Right ventricle myocardium inferior (tissue), 1 donor: ENCODE results near the gene PIGL. TPM values are rescaled to one million over a fixed set of nuclear protein-coding genes. Genes with fewer than 3 reads are reported as not detected.

ENCODE experiments used
- ATAC-seq: fragments of 200-7000 bp; cut with Tn5 transposase; one replicate; pipeline ENCODE4 v1.9.1; 2020; ENCODE audit warnings: mild to moderate bottlenecking, moderate library complexity
- DNase-seq: peaks from one replicate; pipeline ENCODE4 v3.0.0; 2021; ENCODE audit errors: missing footprints
- intact Hi-C: fragments of 100-400 bp; cut with DNase I; formaldehyde crosslinking; loops from one replicate; pipeline ENCODE4 v1.11.0; 2022
- total RNA-seq: library from RNA; stranded (reverse); fragmentation: NEBNext Ultra II Directional; extraction: Animal tissue kit (Norgen Biotek cat#: 25700); gene quantifications from one replicate; pipeline ENCODE4 v1.2.1, GENCODE V29; 2021
- donor health status: DM: no; HTN: yes; CAD: no; lungs with severe emphysema.

Gene PIGL
- total RNA-seq, 1 donor from 2014 or later: 5.4 TPM

DNA sequence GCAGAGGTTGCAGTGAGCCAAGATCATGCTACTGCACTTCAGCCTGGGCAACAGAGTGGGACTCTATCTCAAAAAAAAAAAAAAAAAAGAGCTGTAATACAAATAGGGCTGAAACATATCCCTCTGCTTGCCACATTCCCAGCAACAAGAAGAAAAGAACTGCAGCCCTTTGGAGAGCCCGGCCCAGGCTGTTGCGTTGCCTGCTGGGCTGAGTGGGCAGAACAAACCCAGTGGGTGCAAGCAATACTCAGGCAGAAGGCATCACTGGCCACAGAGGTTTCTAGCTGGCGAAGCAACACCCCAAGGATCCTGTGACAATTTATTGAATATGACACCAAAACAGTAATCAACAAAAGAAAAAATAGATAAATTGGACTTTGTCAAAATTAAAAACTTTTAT is 44.0 kb downstream of the PIGL start:
- ATAC-seq (no peak), DNase-seq (no peak)
- intact Hi-C loops: no loop called here

DNA sequence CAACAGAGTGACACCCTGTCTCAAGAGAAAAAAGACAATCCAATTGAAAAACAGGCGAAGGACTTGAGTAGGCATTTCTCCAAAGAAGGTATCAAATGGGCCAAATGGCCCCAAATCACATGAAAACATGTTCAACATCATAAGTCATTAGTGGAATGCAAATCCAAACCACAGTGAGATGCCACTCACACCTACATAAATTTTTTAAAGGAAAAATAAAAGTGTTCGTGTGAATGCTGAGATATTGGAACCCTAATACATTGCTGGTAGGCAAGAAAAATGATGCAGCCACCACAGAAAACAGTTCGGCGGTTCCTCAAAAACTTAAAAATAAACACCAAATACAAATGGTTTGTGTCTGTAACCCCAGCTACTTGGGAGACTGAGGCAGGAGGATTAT is 45.2 kb downstream of the PIGL start:
- no peak for DNase-seq
- no peak for ATAC-seq
- intact Hi-C loops: no loop called here

DNA sequence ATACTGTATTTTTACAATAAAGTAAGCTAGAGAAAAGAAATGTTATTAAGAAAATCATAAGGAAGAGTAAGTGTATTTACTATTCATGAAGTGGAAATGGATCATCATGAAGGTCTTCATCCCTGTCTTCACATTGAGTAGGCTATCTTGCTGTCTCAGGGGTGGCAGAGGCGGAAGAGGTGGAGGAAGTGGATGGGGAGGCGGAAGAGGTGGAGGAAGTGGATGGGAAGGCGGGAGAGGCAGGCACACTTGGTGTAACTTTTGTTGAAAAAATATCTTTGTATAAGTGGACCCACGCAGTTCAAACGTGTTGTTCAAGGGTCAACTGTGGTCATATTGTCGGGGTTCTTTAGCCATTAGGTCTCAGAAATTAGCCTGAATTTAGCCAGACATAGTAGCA is 50.2 kb downstream of the PIGL start:
- intact Hi-C loops: no loop called here
- no peak for DNase-seq
- ATAC-seq: no peak

DNA sequence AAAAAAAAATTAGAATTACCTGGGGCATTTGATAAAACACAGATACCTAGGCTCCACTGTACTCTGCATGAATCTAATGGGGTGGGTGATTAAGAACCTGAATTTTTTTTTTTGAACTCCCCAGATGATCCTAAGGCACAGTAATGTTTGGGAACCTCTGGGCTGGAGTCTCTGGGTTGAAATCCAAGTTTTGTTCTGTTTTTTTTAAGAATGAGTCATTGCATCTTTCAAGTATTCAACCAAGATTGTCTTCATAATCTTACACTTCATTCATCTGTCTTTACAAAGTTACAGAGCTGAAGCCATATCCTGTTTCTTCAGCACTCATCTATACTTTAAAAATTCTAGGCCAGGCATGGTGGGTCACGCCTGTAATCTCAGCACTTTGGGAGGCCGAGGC is 52.6 kb downstream of the PIGL start:
- intact Hi-C loops: no loop called here
- ATAC-seq: no peak

DNA sequence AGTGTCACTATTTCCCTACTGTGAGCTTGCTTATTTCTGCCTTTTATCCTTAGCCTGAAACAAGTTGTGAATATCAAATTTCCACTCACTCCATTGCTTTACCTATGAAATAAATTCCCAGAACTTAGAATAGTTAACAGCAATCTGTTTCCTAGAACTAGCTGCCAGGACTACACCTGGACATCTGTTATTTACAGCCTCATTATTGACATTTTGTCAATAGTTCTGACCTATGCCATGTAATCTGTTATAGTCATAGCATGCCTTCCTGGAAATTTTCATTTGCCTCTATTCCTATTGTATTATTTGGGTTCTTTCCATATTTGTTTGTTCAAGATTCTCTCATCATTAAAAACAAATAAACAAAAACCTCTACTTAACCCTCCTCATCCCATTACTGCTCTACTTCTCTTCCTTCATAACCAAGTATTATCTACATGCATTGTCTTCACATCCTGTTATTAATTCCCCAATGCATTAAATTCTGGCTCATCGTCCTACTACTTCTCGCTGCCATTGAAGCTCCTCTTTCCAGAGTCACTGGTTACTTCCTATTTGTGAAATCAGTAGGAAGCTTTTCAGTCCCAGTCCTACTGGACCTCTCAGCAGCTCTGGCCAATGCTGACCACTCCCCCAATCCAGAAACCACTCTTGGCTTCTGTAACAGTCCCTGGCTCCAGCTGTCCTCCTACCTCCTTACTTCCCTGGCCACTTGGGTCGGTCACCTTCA is 55.3 kb downstream of the PIGL start:
- intact Hi-C loops: no loop called here
- ATAC-seq (no peak), DNase-seq (no peak)

More for the DNA sequence above, 52.6 kb downstream of the PIGL start:
- no peak for DNase-seq

DNA sequence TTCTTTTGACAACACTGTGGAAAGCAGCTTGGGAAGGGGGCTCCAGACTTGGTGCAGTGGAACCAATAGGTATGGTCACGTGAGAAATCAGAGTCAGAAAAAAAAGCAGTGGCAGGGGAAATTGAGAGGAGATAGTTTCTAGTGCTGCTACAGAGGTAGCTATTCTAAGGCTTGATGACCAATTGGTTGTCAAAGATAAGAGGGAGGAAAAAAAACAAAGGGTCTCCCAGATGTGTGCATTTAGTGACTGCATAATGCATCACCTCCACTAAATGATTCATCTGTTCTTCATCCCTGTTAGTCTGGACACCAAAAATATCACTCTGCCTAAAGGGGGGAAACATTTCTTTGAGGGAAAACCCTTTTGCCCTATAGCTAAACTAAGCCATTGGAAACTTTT is 56.5 kb downstream of the PIGL start:
- DNase-seq (no peak), ATAC-seq (no peak)
- intact Hi-C loops: no loop called here

DNA sequence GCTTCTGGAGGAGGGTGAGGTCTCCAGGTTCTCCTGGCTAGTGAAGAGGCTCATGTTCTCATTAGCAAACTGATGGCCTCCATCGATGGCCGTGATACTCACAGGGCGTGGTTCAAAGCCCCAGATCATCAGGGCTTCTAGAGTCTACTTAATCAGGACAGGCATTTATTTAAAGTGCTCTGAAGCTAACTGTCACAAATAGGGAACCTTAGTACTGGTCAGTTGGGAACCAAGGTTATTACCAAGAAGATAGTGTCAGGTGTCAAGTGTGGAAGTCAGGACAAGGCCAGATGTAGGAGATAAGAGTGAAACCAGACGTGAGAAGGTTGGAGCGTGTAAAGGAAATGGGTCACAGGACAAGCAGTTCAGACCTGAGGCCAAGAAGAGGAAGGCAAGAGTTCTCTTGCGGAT is 56.9 kb downstream of the PIGL start:
- DNase-seq (no peak), ATAC-seq (no peak)
- intact Hi-C loops: no loop called here

DNA sequence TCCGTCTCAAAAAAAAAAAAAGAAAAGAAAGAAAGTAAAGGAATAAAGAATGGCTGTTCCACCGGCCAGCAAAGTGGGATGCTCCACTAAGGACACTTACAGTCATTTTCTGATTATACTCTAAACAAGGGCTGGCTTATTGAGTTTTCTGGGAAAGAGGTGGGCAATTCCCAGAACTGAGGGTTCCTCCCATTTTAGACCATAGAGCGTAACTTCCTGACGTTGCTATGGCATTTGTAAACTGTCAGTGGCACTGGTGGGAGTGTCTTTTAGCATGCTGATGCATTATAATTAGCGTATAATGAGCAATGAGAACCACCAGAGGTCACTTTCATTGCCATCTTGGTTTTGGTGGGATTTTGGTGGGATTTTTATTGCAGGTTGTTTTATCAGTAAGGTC is 58.0 kb downstream of the PIGL start:
- ATAC-seq: no peak
- no peak for DNase-seq
- intact Hi-C loops: no loop called here

DNA sequence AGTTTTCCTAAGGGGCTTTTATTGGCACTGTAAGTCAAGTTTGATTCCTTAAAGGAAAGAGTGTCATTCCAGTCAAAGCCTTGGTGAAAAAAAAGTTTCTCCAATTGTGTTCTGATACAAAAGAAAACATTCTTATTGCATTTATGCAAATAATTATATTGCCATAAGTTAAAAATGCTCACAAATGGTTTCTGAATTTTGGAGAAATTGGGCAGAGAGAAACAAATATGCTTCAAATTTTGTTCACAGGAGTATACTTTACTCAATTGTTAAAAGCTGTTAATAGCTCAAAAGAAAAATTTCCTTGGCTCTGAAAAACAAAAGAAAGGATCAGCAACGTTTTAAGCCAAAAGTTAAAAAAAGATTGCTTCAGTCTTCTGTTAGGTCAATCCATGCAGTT is 60.2 kb downstream of the PIGL start:
- DNase-seq (no peak), ATAC-seq (no peak)
- intact Hi-C loops: no loop called here

DNA sequence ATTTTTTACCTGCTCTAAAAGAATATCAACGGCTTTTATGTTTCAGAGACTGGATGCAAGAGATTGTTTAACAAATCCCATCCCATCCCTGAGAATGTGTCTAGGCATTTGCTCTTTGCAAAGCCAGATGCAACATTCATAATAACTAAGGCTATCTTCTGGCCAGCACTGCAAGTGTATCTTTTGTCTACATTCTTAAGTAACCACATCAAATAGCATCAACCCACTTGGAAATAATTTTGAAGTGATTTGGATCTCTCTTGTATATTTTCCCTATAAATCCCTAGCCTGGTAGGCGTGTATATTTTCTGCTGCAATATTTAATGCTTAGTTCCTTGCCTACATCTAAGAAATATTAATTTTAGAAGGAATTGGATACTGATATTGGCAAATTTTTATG is 64.3 kb downstream of the PIGL start:
- no peak for ATAC-seq
- no peak for DNase-seq
- intact Hi-C loops: no loop called here

DNA sequence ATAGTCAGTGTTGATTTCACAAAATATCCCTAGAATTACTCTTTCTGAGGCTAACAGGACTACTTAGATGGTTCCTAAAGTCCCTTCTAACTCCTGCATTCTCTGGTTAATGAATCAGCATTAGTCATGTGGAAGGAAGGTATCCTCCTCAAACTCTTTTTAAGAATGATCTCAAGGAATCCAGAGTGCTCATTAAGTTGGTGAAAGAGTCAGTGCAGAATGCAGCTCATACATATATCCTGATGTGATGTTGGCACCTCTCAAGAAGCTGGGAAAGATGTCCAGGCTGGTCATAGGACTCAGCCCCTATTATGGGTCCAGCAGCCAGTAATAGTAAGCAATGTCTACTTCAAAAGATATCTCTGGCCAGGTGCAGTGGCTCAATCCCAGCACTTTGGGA is 65.5 kb downstream of the PIGL start:
- no peak for DNase-seq
- intact Hi-C loops: no loop called here
- no peak for ATAC-seq

DNA sequence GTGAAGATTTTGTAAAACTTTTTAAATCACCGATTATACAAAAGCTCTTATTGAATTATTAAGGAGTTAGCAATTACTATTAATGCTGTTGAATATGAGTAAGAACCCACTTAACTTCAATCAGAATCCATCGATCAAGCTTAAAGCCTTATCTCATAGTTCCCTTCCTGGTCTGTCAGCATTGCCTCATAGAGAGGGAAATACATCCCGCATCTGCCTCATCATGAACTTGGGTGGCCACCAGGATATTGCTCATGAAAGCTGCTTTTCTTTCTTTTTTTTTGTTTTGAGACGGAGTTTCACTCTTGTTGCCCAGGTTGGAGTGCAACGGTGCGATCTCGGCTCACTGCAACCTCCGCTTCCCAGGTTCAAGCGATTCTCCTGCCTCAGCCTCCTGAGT is 66.7 kb downstream of the PIGL start:
- ATAC-seq (no peak), DNase-seq (no peak)
- intact Hi-C loops: no loop called here

DNA sequence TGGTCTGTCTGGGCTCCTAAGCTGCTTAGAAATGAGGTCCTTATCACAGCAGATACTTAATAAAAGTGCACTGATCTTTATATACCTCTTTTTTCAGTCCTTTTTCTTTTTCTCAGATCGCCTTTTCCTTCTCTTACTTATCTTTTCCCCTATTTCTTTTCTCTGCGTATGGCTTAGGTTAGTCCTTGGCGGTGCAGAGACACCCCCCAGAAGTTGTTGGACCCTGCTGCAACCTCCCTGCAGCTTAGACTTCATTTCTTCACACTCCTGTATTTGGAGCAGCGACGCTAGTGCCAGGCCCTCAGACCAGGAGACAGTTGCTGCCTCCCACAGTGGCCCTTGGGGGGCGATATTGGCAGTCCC is 68.6 kb downstream of the PIGL start:
- ATAC-seq (no peak), DNase-seq (peak; percentile 69)
- intact Hi-C loops: no loop called here

DNA sequence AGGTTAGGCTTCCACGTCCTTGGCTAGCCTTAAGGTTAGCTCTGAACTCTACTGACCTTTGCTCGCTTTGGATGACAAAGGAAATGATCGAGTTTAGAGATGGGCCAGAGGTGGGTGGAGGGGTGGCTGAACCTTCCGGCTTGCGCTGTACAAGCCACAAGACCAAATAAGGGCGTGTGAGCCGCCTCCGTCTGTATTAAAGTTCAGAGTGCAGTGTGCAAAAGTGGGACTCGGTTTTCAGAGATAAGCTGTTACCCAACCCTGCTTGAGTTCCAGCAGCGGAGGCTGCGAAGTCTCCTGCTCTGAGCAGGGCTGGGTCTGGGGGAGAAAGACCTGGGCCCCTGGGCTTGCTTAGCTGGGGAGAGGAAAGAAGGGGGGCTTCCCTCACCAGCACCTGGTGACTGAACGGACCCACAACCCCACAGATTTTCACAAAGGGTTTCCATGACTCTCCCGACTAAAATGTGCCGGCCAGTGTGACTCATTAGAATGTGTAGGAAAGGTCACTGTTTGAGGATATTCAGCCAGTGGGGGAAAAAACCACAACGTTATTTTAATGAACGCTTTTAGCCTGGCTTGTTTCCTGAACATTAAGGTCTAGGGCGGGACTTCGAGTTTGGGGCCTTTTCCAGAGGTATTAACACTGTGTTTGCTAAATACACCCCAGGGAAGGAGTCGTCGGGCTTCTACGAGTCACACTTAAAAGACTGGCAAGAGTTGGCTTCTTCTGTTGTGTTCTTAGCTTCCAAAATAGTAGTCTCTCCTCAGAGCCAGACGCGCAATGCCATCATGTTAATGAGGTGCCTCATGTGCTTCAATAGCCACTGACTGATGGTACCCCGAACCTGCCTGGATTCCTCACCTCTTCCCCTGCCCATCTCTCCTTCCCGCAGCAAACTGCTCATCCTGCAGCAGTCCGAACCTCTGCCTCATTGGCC is 69.3 kb downstream of the PIGL start:
- DNase-seq (peak; percentile 88), ATAC-seq (peak; percentile 97)
- intact Hi-C loops: no loop called here

DNA sequence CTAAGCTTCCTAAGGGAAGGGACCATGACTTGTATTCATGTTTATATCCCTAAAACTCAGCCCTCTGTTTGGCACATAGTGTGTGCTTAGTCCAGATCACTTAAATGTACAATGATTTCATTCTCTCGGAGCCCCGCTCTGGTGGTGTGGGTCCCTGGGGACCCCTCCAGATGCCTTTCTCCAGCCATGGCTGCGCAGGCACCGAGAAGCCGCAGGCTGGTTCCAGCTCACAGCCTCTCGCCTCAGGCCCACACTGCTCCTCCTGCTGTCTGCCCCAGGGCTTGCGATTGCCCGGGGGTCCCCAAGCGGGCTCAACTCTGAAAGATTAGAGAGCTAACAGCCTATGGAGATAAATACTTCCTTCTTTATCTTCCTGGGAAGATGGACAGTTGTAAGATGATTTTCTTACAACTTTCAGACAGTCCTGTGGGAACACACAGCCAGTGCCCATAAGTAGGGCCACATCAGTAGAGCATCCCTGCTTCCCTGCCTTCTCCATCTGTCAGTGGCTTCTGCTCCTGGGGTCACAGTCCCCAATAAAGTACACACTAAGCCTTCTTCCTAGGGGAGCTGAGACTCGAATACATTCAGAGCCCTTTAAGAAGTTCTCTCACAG is 70.0 kb downstream of the PIGL start:
- intact Hi-C loops: no loop called here
- ATAC-seq (no peak), DNase-seq (no peak)

DNA sequence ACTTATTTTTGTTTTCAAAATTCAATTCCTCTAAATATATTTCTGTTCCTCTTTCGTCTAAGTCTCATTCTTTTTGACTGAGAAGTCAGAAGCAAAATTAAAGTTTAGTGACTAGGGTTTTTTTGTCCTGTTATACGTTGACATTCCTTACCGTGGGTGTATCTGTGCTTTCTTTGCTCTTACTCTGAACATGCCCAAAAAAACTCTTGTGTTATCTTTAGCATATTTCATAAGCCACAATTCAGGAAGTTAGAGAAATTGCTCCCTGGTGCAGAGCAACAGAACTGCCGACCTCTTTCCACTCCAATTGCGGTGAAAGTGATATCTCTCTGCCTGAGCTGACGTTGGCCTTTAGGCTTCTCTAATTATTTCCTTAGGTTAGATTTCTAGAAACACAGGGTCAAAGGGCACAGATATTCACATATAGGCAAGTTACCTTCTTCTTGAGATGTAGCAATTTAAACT is 70.6 kb downstream of the PIGL start:
- DNase-seq: no peak
- no peak for ATAC-seq
- intact Hi-C loops: no loop called here

DNA sequence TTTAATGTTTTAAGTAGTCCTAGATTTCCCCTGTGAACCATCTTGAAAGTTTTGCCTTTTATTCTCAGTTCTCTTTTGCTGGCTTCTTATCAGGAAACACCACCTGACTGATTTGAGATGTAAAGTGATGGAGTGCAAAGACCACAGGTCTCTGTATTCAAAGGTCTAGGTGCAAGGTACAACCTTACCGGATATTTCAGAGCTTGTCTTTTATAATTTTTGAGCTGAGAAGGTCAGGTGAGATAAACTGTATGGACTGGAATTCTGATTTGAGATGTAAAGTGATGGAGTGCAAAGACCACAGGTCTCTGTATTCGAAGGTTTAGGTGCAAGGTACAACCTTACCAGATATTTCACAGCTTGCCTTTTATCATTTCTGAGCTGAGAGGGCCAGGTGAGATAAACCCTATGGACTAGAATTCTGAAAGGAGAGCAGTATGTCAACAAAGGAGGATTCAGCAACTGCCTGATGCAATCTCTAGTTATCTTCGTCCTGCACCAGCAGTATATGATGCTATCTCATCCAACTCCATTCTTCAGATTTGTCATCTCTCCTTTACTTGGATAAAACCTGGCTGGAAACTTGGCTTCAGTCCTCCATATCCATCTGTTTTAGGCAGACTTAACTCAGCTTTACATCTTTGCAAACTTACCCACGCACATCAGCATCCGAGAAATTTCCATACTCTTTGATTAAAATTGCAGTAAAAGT is 72.0 kb downstream of the PIGL start:
- ATAC-seq (no peak), DNase-seq (no peak)
- intact Hi-C loops: no loop called here

DNA sequence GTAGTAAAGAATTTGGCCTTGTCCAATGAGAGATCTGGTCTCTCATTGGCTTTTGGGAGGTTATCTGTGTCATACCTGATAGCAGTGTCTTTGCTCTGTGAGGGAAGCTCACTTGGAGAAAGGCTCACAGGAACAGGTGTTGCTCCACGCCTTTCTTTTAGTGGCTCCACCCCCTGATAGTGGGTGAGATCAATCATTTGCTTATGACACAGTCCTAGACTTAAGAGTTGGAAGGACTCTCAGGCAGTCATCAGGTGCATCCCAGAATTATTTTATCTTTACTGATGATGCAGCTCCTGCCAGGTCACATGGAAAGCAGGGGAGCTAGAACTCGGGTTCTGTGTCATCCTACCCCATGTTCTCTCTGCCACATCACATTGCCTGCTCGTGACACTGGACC is 76.9 kb downstream of the PIGL start:
- ATAC-seq (no peak), DNase-seq (no peak)
- intact Hi-C loops: no loop called here

DNA sequence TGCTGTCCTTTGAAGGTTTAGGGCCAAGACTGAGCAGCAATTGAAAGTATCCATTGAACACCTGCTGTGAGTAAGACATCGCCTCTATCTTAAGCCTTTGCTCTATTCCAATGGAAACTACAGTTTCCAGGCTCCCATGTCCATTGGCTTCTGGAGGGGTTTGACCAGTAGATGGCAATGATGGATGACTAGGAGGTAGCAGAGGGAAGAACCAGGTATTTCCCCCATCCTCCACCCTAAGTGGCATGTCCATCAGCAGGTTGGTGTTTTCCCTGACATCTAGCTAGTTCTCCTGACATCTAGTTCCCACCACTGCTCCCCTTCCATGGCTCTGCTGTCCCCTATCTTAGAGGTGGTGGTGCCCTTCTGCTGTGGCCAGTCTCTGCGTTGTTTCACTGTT is 77.5 kb downstream of the PIGL start:
- intact Hi-C loops: no loop called here
- ATAC-seq (no peak), DNase-seq (no peak)
